IPS DF 4.7 (cell line): ENCODE data around the gene DCC.
"Not testable (repeated sequence)": the region's sequence is repeated elsewhere in the genome, so short reads cannot be mapped to it uniquely, and the experiment has no call there.

Experiments used
- DNase-seq: peaks from one replicate; pipeline ENCODE4 v3.0.0-alpha.2; 2013; ENCODE audit warnings: low spot score; ENCODE audit errors: extremely low read depth

Gene DCC

DNA sequence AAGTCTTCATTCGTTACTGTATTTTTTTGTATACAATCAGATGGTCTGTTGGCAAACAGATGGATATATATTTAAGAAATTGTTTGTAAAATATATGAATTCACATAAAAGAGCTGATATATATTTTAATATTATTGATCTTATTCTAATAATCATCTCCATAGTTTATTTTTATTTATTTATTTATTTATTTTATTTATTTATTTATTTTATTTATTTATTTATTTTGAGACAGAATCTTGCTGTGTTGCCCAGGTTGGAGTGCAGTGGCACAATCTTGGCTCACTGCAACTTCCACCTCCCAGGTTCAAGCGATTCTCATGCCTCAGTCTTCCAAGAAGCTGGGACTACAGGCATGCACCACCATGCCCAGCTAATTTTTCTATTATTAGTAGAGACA is 1128.2 kb downstream of the DCC start:
- not testable (repeated sequence) for DNase-seq

GRCh38 chr18:53472546-53472945 is 1132.5 kb downstream of the DCC start:
- no peak for DNase-seq

GRCh38 chr18:53478155-53478554 is 1138.2 kb downstream of the DCC start:
- DNase-seq: no peak

DNA sequence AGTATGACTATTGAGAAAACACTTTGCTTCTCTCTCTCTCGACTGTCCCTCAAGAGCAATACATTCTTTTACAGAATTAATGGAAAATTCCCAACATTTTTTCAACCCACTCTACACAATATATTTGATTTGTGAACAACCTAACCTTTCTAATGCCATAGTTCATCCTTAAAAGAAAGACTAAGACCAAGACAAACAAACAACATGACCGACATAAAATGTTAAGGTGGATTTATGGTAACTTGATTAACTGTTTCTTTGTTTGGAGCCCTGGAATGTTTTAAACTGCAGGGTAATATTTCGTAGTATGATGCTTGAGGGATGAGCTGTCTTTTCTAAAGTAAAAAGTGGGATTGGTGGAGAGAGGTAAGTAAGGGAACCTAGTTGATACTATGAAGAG is 1146.3 kb downstream of the DCC start:
- DNase-seq: no peak

DNA sequence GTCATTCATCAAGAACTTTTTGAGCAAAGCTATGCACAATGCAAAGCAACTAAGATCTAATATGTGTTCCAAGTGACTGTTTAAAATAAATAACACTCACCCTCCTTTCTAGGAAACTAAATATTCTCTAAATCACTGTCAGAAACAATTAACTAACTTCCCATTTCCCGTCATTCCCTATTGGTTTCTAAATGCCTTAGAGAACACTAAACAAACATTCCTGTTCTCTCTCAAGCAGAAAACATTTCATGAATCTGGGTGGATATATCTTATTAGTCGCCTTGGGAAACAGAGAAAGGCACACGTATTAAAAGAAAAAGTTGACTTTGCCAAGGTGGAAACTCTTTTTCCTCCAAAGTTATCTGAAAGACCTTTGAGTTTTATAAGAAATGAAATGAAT is 1149.3 kb downstream of the DCC start:
- no peak for DNase-seq

- no peak for DNase-seq
These were observed 1150.0 kb downstream of the DCC start for GRCh38 chr18:53490019-53490418.

DNA sequence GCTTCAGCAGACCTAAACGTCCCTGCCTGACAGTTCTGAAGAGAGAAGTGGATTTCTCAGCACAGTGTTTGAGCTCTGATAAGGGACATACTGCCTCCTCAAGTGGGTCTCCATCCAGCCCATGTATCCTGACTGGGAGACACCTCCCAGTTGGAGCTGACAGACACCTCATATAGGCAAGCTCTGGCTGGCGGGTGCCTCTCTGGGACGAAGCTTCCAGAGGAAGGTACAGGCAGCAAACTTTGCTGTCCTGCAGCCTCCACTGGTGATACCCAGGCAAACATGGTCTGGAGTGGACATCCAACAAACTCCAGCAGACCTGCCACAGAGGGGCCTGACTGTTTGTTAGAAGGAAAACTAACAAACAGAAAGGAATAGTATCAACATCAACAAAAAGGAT is 1156.0 kb downstream of the DCC start:
- no peak for DNase-seq

DNA sequence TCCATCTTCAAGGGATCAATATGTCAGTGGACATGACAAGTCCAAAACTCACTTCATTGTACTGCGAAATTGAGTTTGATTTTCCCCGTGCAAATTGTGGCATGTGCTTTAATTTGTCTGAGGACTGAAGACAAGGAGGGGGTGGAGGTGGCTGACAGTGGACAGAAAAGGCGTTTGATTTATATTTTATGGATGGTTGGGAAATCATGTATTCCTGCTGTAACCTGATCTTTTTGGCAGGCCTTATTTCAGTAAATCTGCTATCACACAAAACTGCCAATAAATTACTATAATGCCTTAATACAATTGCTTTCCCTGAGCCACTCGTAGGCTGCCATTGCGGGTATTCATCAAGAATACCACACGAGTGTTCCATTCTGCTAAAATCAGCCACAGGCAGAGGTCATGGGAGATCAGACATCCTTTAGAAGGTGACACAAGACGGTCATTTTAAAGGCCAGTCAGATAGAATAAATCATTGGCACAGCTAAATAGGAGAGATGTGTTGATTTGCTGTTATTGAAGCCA is 1164.0 kb downstream of the DCC start:
- DNase-seq: no peak

DNA sequence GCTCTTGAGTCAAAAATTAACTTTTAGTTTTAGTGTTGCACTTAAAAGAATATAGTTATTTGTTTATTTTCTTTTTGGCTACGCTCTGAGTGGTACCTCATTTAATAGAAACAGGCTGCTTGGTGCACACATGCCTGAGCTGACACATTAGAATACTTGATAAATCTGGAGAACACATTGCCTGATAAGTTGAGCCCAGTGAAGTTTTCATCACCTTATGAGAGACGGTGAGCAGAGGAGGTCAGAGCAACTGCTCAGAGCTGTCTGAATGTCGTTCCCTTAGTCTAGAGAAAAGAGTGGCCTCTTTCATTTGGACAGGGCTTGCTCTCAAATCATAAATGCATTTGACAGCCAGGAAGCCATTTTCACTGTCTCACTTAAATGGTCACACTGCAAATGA is 1168.5 kb downstream of the DCC start:
- DNase-seq: no peak

- DNase-seq: no peak
These were observed 1169.9 kb downstream of the DCC start for GRCh38 chr18:53509886-53510285.

- DNase-seq: not testable (repeated sequence)
These were observed 1171.7 kb downstream of the DCC start for GRCh38 chr18:53511725-53512124.

DNA sequence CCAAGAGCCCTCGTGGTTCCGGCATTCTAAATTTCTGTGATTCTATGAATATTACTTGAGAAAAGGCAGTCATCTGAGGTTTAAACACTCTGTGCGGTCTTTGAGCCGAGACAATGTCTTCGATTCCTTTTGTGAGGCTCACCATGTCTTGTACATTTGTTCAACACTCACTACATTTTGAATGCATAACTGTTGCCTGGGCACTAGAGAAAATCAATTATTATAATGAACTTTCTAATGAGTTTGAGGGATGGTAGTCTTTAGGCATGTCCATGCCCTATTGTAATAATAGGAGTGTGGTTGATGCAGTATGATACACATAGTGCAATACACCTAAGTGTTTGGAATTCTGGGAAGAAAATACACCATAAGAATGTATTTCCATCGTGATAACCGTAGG is 1181.1 kb downstream of the DCC start:
- DNase-seq: no peak

DNA sequence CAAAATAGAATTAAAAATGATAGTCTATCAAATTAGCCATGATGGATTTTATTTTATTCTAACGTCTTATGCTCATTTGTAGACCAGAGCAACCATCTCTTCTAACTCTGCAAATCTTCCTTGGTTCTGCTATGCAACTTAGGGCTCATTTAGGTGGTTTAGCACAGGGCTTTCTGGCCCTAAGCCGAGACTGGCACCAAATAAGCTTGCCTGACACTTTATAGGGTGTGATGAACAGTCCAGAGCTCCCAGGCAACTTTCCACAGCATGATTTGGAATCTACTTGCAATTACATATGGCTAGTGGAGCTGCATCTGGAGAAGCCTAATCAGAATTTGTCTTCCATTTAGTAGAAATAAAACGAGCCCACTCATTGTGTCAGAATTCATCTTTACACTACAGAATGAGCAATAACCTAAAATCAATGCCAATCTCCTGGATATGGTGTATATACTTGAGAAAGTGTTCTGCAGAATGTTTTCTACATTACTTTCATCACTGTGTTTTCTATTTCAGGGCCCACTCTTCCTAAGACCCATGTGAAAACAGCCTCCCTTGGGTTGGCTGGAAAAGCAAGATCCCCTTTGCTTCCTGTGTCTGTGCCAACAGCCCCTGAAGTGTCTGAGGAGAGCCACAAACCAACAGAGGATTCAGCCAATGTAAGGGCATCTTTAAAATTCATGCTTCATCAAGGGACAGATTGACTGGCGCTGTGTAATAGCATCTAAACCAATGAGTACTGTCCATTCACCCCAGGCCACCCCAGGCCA is 1186.3 kb downstream of the DCC start:
- no peak for DNase-seq

DNA sequence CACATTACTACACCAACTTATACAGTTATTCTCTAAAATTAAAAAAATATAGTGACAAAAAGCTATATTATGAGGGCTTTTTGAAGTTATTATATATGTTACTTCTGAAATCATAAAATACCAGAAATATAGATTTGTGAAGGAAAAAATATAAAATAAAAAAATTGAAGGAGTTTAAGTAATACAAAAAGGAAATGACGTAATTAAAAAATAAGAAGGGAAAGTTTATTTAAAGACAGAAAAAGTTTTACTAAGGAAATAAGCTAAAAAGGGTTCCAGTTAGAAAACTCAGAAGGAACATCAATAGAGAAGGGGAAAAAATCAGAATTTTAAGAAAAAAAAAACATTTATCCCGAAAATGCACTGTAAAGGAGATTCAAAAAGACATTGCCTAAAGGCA is 1187.4 kb downstream of the DCC start:
- no peak for DNase-seq

DNA sequence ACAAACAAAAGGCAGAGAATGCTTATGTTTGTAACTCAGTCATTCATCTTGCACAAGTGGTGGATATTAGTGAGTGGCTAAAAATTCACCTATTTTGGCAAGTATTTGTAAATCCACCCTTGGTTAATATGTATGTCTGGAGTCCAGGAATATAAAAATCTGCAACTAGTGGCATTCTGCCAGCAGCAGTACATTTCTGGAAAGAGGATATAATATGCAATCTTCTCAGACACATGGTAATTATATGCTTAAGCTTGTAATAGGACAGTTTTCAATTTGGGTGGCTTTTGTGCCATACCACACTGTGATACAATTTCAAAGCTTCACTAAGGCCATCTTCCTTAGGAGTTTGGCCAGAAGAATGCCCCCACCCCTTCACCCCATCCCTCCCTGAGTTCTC is 1191.2 kb downstream of the DCC start:
- DNase-seq: no peak

DNA sequence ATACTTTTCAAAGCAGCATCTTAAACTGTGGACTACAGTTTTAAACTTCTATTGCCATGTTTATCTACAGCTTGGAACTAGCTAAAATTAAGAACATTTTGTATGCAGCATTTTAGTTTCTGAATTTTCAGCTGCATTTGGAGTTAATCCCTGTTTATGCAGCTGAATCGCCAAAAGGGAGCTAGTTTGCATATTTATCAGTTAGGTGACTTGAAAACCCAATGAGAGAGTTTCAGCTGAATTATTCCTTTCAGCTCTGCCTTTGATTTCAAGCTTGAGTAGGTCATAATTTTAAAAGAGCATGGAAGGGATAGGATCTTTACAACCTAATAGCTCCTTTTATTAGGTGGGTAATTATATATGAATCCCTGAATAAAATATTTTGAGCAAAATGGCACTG is 1191.9 kb downstream of the DCC start:
- DNase-seq: no peak

- DNase-seq: no peak
These were observed 1194.2 kb downstream of the DCC start for GRCh38 chr18:53534203-53534602.

GRCh38 chr18:53534695-53535094 is 1194.7 kb downstream of the DCC start:
- DNase-seq: no peak

GRCh38 chr18:53536908-53537307 is 1196.9 kb downstream of the DCC start:
- DNase-seq: no peak

DNA sequence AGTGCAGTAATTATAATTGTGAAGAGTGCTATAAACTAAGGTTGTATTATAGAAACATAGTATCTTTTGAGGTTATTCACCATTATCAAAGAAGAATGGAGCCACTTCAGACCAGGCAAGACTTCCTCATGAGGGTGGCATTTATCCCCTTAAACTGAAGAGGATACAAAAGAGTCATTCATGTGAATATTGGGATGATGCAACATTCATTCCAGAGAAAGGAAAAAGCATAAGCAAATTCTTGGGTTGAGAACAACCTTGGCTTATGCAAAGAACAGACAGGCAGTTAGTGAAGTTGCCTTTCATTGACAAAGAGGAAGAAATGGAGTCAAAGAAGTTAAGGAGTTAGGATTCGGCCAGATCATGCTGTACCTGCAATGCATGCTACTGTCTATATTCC is 1201.9 kb downstream of the DCC start:
- no peak for DNase-seq

GRCh38 chr18:53543711-53544110 is 1203.7 kb downstream of the DCC start:
- no peak for DNase-seq

GRCh38 chr18:53544917-53545316 is 1204.9 kb downstream of the DCC start:
- DNase-seq: no peak

DNA sequence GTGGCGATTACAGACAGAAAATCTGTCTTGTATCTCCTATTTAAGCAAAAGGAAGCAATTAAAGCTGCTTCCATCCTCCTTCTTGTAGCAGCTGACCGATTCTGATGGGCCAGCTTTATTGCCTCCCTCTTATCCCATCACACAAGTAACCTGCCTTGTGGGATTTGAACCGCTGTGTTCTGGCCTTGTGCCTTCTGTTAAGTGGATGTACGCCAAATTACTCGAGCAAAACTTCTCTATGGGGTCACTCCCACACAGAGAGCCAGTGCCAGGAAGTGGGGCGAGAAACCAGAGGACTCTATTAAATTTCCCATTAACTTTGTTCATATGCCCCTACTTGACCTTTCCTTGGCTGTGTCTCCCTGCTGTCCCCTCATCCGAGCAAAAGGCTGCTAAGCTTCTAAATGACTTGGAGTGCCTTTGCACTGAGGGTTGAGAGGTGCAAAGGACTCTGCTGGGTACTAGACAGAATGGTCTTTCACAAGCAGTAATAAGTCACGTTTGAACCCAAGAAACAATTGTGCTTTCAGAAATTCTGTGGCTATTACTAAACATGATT is 1212.0 kb downstream of the DCC start:
- DNase-seq: no peak
